ENCODE measurements around the gene FAM219A.
"Not testable (repeated sequence)": the region's sequence is repeated elsewhere in the genome, so short reads cannot be mapped to it uniquely, and the experiment has no call there.

FAM219A gene

GRCh38 chr9:34365282-34365681 is 93.1 kb downstream of the FAM219A start:
- TF ChIP-seq RARB (CRISPR knock-in tag; IDR thresholded peaks at IDR 0.05) = no peak
- no peak for TF ChIP-seq TOX (CRISPR knock-in tag; IDR thresholded peaks at IDR 0.05; ENCODE audit: borderline replicate concordance)
- TF ChIP-seq PATZ1 (CRISPR knock-in tag; IDR thresholded peaks at IDR 0.05; ENCODE audit: borderline replicate concordance) = no peak
- TF ChIP-seq CREB5 (CRISPR knock-in tag; IDR thresholded peaks at IDR 0.05; ENCODE audit: low read depth) = no peak
- TF ChIP-seq ZC3H10 (CRISPR knock-in tag; IDR thresholded peaks at IDR 0.05) = no peak
- no peak for TF ChIP-seq CSRNP3 (CRISPR knock-in tag; IDR thresholded peaks at IDR 0.05)
- no peak for TF ChIP-seq OSR1 (CRISPR knock-in tag; IDR thresholded peaks at IDR 0.05)
- no peak for TF ChIP-seq ARNTL (CRISPR knock-in tag; IDR thresholded peaks at IDR 0.05; ENCODE audit: borderline replicate concordance, low read depth)
- ATAC-seq = no peak

- no peak for ATAC-seq
- TF ChIP-seq TCF4 (CRISPR knock-in tag; IDR thresholded peaks at IDR 0.05; ENCODE audit: borderline replicate concordance) (no peak), SNAI2 (CRISPR knock-in tag; IDR thresholded peaks at IDR 0.05) (no peak), GLIS3 (CRISPR knock-in tag; IDR thresholded peaks at IDR 0.05) (no peak), ZFP3 (CRISPR knock-in tag; IDR thresholded peaks at IDR 0.05) (no peak), ESRRG (CRISPR knock-in tag; IDR thresholded peaks at IDR 0.05) (no peak), ISL1 (CRISPR knock-in tag; IDR thresholded peaks at IDR 0.05) (no peak), ZNF8 (CRISPR knock-in tag; IDR thresholded peaks at IDR 0.05) (no peak), ZC3H10 (CRISPR knock-in tag; IDR thresholded peaks at IDR 0.05) (no peak)
Measured at GRCh38 chr9:34363619-34364351, 94.6 kb downstream of the FAM219A start.

- no peak for ATAC-seq
- TF ChIP-seq SNAI2 (CRISPR knock-in tag; IDR thresholded peaks at IDR 0.05) (no peak), CREB5 (CRISPR knock-in tag; IDR thresholded peaks at IDR 0.05; ENCODE audit: low read depth) (no peak), ISL1 (CRISPR knock-in tag; IDR thresholded peaks at IDR 0.05) (no peak), RARB (CRISPR knock-in tag; IDR thresholded peaks at IDR 0.05) (no peak), ZFP30 (CRISPR knock-in tag; IDR thresholded peaks at IDR 0.05) (no peak), PATZ1 (CRISPR knock-in tag; IDR thresholded peaks at IDR 0.05; ENCODE audit: borderline replicate concordance) (no peak), ZFP3 (CRISPR knock-in tag; IDR thresholded peaks at IDR 0.05) (no peak)
Measured at GRCh38 chr9:34362614-34363214, 95.7 kb downstream of the FAM219A start.

GRCh38 chr9:34352957-34353356 is 105.4 kb downstream of the FAM219A start:
- not testable (repeated sequence) for ATAC-seq

- not testable (repeated sequence) for ATAC-seq
Measured at GRCh38 chr9:34352122-34352652, 106.2 kb downstream of the FAM219A start.

Measured in SK-N-SH treated with all-trans-retinoic acid at 6 μM for 48 hours (cell line).